Measurements from ENCODE around the gene OMP. TPM values are rescaled to one million over a fixed set of nuclear protein-coding genes. Genes with fewer than 3 reads are reported as not detected.

The OMP gene
- total RNA-seq, 1 experiment from 2014 or later, result not detected

DNA sequence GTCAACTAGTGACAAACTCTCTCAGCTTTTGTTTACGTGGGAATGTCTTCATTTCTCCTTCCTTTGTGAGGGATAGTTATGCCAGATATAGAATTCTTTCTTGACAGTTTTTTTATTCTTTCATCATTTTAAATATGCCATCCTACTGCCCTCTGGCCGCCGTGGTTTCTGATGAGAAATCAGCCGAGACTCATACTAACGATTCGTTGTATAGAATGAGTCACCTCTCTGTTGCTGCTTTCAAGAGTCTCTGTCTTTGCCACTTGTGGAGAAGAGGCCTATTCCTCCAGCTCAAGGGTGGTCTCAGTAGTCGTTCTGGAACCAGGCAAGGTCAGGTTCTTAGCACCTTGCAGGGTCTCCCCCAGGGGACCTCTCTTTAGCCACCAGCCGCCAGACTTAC, 33.4 kb downstream of the OMP start:
- Mint-ChIP-seq H3K36me3 (no peaks in the 10 kb centered on the region), H3K4me3 (no peak overlapping the region), H3K9me3 (no peaks in the 10 kb centered on the region), H3K4me1 (peaks cover 13% of the 10 kb centered on the region), H3K27ac (no peak overlapping the region), H3K27me3 (ENCODE audit: low read depth) (no peaks in the 10 kb centered on the region; the same call in 1 of the 2 replicates)
- TF ChIP-seq, protein P1, sequence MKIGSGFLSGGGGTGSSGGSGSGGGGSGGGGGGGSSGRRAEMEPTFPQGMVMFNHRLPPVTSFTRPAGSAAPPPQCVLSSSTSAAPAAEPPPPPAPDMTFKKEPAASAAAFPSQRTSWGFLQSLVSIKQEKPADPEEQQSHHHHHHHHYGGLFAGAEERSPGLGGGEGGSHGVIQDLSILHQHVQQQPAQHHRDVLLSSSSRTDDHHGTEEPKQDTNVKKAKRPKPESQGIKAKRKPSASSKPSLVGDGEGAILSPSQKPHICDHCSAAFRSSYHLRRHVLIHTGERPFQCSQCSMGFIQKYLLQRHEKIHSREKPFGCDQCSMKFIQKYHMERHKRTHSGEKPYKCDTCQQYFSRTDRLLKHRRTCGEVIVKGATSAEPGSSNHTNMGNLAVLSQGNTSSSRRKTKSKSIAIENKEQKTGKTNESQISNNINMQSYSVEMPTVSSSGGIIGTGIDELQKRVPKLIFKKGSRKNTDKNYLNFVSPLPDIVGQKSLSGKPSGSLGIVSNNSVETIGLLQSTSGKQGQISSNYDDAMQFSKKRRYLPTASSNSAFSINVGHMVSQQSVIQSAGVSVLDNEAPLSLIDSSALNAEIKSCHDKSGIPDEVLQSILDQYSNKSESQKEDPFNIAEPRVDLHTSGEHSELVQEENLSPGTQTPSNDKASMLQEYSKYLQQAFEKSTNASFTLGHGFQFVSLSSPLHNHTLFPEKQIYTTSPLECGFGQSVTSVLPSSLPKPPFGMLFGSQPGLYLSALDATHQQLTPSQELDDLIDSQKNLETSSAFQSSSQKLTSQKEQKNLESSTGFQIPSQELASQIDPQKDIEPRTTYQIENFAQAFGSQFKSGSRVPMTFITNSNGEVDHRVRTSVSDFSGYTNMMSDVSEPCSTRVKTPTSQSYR (CRISPR knock-in tag; IDR thresholded peaks at IDR 0.05), result no peak
- TF ChIP-seq, protein P2, sequence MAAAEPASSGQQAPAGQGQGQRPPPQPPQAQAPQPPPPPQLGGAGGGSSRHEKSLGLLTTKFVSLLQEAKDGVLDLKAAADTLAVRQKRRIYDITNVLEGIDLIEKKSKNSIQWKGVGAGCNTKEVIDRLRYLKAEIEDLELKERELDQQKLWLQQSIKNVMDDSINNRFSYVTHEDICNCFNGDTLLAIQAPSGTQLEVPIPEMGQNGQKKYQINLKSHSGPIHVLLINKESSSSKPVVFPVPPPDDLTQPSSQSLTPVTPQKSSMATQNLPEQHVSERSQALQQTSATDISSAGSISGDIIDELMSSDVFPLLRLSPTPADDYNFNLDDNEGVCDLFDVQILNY (CRISPR knock-in tag; IDR thresholded peaks at IDR 0.05), result no peak
- TF ChIP-seq MYBL2 (CRISPR knock-in tag; IDR thresholded peaks at IDR 0.05), result no peak
- no peak for TF ChIP-seq ZNF671 (CRISPR knock-in tag; IDR thresholded peaks at IDR 0.05)
- no peak for TF ChIP-seq GTF2I (CRISPR knock-in tag; conservative IDR thresholded peaks at IDR 0.05)
- no peak for TF ChIP-seq ZNF232 (CRISPR knock-in tag; IDR thresholded peaks at IDR 0.05)
- TF ChIP-seq, protein P3, sequence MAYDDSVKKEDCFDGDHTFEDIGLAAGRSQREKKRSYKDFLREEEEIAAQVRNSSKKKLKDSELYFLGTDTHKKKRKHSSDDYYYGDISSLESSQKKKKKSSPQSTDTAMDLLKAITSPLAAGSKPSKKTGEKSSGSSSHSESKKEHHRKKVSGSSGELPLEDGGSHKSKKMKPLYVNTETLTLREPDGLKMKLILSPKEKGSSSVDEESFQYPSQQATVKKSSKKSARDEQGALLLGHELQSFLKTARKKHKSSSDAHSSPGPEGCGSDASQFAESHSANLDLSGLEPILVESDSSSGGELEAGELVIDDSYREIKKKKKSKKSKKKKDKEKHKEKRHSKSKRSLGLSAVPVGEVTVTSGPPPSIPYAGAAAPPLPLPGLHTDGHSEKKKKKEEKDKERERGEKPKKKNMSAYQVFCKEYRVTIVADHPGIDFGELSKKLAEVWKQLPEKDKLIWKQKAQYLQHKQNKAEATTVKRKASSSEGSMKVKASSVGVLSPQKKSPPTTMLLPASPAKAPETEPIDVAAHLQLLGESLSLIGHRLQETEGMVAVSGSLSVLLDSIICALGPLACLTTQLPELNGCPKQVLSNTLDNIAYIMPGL (CRISPR knock-in tag; IDR thresholded peaks at IDR 0.05), result no peak
- TF ChIP-seq NR1H2 (CRISPR knock-in tag; IDR thresholded peaks at IDR 0.05), result no peak
- no peak for TF ChIP-seq SOX15 (CRISPR knock-in tag; IDR thresholded peaks at IDR 0.05)
- no peak for TF ChIP-seq ZNF263 (CRISPR knock-in tag; IDR thresholded peaks at IDR 0.05; ENCODE audit: low read depth)
- no peak for TF ChIP-seq FOXK1 (CRISPR knock-in tag; IDR thresholded peaks at IDR 0.05)
- no peak for TF ChIP-seq TEAD4 (CRISPR knock-in tag; IDR thresholded peaks at IDR 0.05)
- TF ChIP-seq, protein P4, sequence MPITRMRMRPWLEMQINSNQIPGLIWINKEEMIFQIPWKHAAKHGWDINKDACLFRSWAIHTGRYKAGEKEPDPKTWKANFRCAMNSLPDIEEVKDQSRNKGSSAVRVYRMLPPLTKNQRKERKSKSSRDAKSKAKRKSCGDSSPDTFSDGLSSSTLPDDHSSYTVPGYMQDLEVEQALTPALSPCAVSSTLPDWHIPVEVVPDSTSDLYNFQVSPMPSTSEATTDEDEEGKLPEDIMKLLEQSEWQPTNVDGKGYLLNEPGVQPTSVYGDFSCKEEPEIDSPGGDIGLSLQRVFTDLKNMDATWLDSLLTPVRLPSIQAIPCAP (CRISPR knock-in tag; IDR thresholded peaks at IDR 0.05), result no peak
- TF ChIP-seq RELA (CRISPR knock-in tag; IDR thresholded peaks at IDR 0.05; ENCODE audit: borderline replicate concordance), result no peak
- POLR2A ChIA-PET, result no interaction called here
- DNase-seq (ENCODE audit: low spot score) (no peak), ATAC-seq (no peak)
- CTCF ChIA-PET, result interaction anchor here (1.6 to 2.3 kb wide), 2 partner anchors 8 to 52 kb away, joined by 9 to 15 read pairs; partner anchors contain the start of gene MYO7A

DNA sequence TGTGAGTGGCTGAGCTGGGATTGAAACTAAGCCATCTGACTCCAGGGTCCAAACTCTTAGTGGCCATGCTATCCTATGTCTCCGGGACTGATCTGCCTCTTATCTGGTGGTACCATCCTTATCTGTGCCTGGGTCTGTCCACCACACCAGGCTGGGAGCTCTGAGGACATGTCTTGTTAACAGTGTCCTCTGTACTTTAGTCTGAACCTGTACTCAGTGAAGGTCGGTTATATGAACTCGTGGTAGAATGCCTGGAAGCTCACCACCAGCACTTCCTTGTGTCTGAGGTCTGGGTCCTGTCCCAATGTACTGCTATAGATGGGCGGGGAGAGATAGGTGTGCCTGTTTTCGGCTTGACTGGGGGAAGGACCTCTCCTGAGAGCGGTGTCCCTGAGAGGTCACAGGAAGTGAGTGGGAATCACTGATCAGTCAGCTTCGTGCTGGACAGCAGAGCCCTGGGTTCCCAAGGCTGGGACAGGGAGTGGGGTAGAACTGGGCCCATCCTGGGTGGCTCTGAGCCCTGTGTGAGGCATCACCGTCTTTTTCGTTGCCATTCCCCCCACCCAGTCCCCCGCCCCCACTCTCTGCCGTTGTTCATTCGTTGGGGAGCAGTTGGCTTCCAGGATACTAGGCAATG, 34.3 kb downstream of the OMP start:
- Mint-ChIP-seq H3K4me3 (no peak overlapping the region), H3K36me3 (no peaks in the 10 kb centered on the region), H3K27me3 (ENCODE audit: low read depth) (no peaks in the 10 kb centered on the region; the same call in 1 of the 2 replicates), H3K4me1 (peaks cover 13% of the 10 kb centered on the region), H3K9me3 (no peaks in the 10 kb centered on the region), H3K27ac (no peak overlapping the region)
- POLR2A ChIA-PET, result no interaction called here
- CTCF ChIA-PET, result interaction anchor here (0.8 to 2.3 kb wide), 3 partner anchors 9 to 51 kb away, joined by 3 to 15 read pairs (median 9); partner anchors contain the start of gene MYO7A
- no peak; the same call in 1 of the 2 replicates for ATAC-seq
- no peak for DNase-seq (ENCODE audit: low spot score)
- TF ChIP-seq FOXK1 (CRISPR knock-in tag; IDR thresholded peaks at IDR 0.05) (no peak), HMGA2 (CRISPR knock-in tag; IDR thresholded peaks at IDR 0.05) (no peak), ESRRA (CRISPR knock-in tag; IDR thresholded peaks at IDR 0.05; ENCODE audit: borderline replicate concordance) (no peak), GABPB1 (CRISPR knock-in tag; IDR thresholded peaks at IDR 0.05) (no peak), PREB (CRISPR knock-in tag; IDR thresholded peaks at IDR 0.05; ENCODE audit: borderline replicate concordance) (no peak), SP1 (CRISPR knock-in tag; conservative IDR thresholded peaks at IDR 0.05) (no peak), AR (CRISPR knock-in tag; IDR thresholded peaks at IDR 0.05) (no peak), ELF4 (CRISPR knock-in tag; IDR thresholded peaks at IDR 0.05; ENCODE audit: low read depth) (no peak), FOXJ3 (CRISPR knock-in tag; IDR thresholded peaks at IDR 0.05; ENCODE audit: borderline replicate concordance) (no peak), NR1H2 (CRISPR knock-in tag; IDR thresholded peaks at IDR 0.05) (no peak), JAZF1 (CRISPR knock-in tag; IDR thresholded peaks at IDR 0.05) (no peak)
- TF ChIP-seq, protein P3 (CRISPR knock-in tag; IDR thresholded peaks at IDR 0.05), result no peak
